ENCODE data around the gene NTSR1.

The NTSR1 gene
- 0 to 0.35 reads per million in 2 donors for total RNA-seq

DNA sequence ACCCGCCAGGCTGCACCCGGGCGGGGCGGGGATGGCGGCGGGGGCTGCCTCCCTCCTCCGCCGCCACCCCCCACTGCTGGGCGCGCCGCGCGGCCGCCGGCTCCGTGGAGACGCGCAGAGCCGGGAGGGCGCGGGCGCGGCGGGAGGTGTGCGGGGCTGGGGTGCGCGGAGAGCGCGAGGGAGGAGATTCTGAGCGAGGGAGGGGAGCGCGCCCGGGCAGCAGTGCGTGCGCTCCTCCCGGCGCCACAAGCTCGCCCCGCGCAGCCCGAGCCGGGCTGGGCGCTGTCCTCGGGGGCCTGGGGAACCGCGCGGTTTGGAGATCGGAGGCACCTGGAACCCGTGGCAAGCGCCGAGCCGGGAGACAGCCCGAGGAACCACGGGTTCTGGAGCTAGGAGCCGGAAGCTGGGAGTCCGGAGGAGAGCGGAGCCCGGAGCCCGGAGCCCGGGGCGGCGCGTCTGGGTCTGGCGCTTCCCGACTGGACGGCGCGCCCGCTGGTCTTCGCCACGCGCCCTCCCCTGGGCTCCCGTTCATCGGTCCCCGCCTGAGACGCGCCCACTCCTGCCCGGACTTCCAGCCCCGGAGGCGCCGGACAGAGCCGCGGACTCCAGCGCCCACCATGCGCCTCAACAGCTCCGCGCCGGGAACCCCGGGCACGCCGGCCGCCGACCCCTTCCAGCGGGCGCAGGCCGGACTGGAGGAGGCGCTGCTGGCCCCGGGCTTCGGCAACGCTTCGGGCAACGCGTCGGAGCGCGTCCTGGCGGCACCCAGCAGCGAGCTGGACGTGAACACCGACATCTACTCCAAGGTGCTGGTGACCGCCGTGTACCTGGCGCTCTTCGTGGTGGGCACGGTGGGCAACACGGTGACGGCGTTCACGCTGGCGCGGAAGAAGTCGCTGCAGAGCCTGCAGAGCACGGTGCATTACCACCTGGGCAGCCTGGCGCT lies at the start of gene NTSR1:
Gene NTSR1, plus strand, starts transcription at position 246 of the 946 bp plus-strand sequence. Its CDS starts 372 bp downstream, at position 618.
- DNase-seq: no peak

DNA sequence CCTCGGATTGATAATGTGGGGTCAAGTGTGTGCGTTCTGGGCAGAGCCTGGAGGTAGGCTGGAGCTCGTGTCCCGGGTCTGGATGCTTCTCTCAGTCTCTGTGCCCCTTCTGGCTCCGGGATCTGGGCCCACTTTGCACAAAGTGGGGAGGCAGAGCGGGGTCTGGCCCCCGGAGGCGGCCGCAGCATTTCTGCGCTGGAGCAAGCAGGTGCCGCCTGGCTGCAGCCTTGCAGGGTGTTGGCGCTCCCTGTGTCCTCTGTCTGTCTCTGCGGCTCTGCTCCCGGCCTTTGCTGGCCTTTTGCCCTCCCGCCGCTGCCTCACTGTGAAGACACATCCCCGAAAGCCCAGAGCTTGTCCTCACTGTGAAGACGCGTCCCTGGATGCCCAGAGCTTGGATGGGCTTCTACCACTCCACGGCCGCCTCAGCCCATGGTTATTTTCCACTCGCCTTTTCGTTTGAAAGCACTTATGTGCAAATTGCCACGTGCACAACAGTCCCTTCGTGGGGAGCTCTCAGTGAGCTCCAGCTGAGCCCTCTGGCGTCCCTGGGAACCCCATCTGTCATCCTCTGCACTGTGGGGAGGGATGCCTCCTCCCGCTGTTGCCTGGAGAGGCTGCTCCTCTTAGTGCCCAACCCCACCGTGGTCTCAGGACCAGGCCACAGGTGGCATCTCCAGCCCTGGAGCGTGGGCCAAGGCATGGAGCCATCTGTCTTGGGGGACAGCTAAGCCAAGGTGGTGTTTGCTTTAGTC lies 49.0 kb upstream of the NTSR1 start:
- no peak for DNase-seq

DNA sequence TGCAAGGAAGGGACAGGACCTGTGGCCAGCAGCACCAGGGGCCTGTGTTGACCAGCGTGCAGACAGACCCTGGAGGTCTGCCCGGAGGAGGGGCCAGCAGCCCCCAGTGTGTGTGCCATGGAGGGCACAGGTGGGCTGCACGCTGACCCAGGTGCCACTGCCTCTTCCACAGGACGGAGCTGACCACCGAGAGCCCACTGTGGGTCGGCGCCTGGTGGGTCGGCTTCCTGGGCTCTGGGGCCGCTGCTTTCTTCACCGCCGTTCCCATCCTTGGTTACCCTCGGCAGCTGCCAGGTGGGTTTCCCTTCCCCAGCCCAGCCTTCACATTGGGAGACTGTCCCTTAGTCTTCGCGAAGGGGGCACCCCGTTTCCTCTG lies 48.4 kb upstream of the NTSR1 start:
- DNase-seq: no peak

DNA sequence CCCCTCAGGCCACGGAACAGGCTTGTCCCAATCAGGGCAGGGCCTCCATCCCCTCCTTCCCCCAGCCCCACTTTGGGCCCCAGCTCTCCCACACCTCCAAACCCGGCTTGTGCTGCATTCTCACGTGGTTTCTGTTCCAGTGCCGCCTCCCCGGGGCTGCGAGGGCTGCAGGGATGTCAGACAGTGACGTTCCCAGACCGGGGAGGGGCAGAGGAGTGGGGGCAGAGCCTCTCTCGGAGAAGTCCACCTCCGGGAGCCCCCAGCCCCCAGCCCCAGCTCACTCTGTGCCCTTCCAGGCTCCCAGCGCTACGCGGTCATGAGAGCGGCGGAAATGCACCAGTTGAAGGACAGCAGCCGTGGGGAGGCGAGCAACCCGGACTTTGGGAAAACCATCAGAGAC lies 47.9 kb upstream of the NTSR1 start:
- DNase-seq: no peak

DNA sequence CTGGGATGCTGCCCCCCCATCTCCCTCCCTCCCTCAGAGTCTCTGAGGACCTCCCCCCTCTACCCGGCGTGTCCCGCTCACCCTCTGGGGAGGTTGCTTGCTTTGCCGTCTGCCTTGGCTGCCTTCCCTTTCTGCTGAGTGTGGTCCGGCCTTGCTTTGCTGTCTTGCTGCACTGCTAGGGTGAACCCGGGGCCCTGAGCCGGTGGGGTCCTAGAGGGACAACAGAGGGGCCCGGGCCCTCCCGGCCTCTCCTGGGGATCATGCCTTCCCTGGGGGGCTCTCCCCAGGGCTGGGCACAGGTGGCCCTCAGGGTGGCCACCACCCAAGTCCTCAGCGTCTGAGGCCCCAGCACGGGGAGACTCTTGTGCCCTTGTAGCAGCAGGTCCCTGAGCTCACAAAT lies 47.0 kb upstream of the NTSR1 start:
- DNase-seq: no peak

DNA sequence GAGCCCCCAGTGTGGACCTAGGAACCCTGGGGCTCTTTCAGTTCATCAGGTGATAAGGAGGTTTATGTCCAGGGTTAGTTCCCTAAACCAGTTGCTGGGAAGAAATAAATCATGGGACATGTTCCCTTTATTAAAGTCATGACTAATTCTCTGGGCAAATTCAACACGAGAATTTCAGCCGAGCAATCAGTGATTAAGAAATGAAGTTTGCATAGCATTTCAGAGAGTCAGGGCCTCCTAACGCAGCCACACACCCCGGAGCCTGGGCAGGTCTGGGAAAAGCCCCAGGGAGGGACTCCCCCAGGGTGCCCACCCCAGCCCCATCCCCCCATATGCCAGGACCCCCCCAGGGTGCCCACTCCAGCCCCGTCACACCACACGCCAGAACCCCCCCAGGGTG lies 46.2 kb upstream of the NTSR1 start:
- DNase-seq: no peak

DNA sequence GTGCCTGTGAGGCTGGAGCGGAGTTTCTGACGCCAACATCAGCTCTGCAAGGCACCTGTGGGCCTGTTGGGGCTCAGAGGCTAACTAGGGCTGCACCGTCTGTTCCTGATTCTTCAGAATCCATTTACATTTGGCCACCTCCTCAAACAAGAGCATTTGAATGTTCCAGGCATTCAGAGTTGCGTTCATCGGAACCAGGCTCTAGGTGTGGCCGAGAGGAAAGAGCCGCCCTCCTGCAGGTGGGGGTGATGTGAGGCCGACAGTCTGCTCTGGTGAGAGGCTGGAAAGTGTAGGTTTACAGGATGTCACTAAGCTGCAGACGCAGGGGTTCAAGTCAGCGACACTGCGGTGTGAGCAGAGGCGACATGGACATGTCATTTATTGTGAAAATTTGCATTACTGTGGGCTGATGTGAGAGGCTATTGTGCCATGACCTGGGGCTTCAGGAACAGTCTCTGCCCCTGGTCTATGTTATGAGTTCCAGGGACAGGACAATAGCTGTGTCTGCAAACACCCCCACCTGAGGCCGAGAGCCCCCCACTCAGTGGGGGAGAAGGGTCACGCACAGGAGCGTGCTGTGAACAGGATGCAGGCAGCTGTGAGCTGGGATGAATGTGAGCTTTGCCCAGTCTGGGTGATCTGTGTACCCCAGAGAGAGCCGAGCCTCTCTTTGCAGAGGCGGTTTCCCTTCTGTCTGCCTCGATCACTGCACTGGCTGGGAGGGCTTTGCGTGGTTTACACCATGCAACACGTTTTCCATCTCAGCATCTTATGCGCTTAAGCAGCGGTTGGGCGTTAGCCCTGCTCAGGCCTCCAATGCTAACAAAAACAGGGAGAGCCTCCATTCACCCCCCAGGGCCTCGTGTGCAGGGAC lies 45.3 kb upstream of the NTSR1 start:
- DNase-seq: no peak

DNA sequence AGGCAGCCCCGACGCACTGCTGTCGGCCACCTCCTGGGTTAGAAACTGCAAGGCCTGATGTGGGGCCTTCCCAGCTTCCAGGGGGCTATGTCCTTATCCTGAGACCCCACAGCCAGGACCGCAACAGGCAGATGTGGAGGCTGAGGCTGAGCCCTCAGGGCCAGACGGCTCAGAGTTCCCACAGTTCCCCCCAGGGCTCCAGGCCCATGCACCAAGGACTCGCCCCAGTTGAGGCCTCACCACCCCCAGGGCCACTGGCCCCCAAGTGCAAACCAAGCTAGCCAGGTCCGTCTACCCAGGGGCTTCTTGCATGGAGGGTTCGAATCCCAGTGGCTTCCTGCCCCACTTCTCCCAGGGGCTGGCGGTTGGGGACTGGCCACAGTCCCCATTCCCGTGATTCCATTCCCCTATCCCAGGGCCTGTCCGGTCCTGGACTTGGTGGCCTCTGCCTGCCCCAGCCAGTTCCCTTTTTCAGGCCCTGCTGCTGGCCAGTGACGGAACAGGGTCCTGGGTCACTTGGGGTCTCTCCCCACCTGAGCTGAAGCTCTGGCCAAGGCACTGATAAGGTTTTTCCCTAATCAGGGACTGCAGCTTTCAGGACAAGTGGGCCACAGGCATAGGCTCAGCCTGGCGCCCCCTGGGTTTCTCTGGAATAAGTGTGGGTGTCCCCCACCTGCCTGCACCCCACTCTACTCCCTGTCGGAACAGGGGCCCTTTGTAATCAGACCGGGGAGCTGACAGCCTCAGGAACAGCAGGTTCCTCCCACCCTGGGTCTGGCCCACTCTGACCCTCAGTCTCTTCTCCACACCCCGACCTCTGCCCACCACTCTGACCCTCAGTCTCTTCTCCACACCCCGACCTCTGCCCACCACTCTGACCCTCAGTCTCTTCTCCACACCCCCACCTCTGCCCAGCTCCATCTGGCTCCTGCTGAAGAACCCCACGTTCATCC lies 44.3 kb upstream of the NTSR1 start:
- no peak for DNase-seq

DNA sequence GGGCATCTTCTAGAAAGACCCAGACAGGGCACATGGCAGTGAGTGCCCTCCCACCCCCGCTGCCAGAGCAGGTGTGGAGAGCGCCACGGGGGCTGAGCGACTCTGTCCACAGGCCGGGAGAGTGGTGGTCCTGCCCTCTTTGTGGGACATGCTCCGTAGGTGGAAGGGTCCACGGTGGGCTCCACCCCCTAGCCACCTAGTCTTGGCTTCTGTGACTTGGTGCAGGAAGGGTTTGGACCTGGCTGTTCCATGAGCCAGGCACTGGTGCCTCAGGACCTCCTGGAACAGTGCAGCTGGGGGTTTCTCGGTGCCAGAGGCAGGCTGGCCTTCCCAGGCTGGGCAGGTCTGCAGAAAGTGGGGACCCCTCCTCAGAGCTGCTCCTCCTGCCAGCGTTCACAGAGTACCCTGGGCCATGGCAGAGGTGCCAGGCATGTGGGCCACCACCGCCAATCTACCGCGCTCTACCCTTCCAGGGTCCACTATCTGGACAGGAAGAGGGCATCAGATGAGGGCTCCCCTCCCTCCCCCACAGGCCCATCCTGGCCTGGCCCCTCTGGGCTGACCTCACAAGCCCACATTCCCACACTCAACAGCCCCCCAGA lies 43.4 kb upstream of the NTSR1 start:
- DNase-seq: no peak

DNA sequence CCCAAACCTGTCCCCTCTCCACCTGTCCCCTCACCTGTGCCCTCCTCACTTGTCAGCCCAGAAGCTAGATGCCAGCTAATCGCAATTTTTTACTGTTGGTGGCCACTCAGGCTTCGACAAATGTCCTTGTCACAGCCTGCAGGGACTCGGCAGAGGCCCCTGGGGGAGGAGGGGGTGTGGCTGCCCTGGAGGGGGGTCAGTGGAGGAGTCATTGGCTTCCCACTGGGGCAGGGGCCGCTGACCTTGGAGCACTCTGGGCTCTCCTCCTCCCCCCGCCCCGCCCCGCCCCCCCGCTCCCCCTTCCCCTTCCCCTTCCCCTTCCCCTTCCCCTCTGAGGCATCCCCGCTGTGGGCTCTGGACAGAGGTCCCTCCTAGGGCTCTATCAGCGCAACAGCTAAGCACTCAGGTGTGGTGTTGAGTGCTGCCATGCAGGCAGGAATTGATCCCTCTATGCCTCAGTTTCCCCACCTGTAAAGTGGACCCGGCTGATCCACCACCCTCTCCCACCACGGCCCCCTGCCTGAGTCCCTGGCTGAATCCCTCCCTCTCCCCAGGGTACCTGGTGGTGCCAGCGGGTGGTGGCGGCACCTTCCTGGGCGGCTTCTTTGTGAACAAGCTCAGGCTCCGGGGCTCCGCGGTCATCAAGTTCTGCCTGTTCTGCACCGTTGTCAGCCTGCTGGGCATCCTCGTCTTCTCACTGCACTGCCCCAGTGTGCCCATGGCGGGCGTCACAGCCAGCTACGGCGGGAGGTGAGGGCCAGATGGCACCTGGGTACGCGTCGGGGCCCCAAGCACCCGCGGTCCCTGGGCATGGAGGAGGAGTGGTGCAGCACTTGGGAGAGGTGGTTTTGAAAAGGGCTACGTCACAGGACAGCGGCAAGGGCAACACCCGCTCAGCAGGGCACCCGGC lies 42.6 kb upstream of the NTSR1 start:
- no peak for DNase-seq

DNA sequence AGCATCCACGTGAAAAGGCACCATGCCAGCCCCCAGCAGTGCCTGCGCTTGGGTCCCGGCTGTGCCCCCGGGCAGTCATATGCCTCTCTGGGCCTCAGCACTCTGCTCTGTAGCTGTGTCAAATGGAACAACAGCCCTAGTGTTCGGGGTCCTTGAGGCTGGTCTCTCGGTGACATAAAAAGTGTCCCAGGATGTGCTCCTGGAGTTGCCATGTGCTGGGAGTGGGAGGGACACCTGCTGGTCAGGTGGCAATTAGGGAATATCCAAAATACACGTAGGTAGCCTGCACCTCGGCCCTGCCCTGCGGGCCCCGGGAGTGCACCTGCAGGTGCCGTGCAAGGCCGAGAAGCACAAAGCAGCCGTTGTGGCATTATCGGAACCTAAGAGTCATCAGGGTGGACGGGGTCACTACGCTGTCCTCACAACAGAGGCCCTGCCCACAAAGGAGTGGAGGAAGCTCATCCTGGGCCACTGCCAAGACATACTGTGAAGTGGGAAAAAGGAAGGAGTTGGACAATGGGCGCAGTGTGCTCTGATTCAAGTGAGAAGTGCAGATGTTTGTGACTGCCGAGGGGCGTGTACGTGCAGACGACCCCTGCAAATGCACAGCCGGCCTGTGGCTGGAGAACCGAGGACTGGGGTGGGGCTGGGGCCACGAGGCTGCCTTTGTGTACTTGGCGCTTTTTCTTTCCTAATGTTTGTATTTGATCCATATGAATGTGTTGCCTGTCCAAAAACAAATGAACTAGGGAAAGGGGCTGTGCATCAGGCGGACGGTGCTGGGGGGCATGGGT lies 41.7 kb upstream of the NTSR1 start:
- no peak for DNase-seq

DNA sequence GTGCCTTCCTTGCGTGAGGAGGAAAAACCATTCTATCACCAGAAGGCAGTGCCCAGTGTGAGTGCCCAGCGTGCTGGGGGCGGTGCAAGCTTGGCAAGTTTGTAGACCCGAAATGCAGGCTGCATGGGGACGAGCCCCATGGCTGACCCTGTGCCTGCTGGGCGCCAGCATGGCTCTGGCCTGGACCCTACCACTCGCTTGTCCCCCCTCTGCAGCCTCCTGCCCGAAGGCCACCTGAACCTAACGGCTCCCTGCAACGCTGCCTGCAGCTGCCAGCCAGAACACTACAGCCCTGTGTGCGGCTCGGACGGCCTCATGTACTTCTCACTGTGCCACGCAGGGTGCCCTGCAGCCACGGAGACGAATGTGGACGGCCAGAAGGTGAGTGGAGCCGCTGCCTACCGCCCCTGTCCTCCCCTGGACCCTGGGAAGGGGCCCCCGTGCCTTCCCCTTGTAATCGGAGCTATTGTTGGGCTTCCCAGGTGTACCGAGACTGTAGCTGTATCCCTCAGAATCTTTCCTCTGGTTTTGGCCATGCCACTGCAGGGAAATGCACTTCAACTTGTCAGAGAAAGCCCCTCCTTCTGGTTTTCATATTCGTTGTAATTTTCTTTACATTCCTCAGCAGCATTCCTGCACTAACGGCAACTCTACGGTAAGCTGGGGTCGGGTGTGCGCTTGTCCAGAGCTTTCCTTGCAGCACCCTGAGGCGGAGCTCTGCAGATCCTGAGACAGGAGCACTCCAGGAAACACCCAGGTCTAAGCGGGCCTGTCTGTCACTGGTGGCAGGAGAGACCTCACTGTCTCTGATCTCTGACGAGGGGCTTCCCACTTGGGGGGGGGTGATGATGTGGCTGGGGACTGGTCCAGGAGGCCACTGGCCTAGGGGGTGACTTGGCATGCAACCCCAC lies 40.9 kb upstream of the NTSR1 start:
- no peak for DNase-seq

DNA sequence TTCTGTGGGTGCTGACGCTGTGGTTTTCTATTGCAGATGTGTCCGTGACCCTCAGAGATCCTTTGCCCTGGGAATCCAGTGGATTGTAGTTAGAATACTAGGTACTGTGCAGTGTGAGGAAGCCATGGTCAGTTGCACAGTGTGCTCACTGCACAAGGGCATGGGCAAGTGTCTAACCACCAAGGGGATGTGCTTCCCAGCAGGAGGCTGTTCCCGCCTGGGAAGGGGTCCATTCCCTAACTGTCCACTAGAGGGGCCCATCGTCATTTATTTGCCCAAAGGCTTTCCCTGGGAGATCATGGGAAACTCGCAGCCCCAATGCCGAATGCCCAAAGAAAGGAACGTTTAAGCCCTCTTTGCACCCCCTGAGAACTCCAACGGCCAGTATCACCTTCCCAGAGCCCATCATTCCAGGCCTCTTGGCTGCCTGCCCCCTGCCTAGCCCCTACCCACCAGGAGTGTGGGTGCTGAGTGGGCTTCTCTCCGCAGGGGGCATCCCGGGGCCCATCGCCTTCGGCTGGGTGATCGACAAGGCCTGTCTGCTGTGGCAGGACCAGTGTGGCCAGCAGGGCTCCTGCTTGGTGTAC lies 40.1 kb upstream of the NTSR1 start:
- peak; percentile 37 for DNase-seq

DNA sequence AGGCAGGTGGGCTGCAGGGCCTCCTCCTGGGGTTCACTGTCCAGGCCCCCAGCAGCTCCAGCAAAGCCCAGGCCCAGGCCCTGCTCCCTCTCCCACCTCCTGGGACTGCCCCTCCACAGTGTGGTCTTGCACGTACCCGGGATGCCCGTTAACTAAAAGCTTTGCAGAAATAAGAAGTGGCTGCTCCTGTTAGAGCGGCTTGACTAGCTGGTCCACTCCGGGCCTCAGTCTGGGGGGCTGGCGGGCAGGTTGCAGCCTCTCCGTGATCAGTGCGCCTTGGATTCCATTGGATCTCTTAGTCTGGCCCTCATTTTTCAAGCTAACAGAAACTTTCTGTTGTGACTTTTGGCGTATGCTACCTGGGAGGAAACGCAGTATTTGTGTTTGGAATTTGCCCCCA lies 39.4 kb upstream of the NTSR1 start:
- no peak for DNase-seq

DNA sequence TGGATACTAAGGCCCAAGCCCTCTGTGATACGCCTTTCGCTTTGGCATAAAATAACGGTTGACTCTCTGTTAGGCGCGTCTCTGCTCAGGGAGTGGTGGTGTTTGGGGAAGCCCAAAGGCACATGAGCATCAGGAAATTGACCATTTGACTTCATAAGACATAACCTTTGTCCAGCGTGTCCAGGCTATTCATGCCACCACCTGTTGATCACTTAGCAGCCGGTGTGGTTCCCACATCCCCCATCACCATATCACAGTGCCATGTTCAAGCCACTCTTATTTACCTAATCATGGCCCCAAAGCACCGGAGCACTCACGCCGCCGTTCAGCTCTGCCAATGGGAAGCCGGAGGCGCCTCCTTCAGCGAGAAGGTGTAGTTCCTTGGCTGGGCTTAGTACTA lies 38.5 kb upstream of the NTSR1 start:
- no peak for DNase-seq

DNA sequence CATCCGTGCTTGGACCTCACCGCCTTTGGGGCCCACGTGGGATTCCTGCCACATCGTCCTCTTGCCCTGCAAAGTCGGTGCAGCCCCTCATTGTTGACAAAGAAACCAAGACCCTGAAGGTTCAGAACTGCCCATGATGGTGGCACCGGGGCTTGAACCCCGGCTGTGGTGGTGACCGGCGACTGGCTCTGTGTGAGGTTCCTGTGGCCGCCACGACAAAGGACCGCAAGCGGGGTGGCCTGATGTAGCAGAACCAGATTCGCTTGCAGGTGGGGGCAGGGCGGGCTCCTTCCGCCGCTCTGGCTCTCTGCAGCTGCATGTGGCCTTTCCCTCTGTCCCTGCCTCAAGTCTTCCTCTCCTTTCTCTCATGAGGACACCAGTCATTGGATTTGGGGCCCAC lies 37.6 kb upstream of the NTSR1 start:
- no peak for DNase-seq

DNA sequence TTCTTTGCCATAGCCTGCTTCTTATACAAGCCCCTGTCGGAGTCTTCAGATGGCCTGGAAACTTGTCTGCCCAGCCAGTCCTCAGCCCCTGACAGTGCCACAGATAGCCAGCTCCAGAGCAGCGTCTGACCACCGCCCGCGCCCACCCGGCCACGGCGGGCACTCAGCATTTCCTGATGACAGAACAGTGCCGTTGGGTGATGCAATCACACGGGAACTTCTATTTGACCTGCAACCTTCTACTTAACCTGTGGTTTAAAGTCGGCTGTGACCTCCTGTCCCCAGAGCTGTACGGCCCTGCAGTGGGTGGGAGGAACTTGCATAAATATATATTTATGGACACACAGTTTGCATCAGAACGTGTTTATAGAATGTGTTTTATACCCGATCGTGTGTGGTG lies 36.9 kb upstream of the NTSR1 start:
- no peak for DNase-seq

DNA sequence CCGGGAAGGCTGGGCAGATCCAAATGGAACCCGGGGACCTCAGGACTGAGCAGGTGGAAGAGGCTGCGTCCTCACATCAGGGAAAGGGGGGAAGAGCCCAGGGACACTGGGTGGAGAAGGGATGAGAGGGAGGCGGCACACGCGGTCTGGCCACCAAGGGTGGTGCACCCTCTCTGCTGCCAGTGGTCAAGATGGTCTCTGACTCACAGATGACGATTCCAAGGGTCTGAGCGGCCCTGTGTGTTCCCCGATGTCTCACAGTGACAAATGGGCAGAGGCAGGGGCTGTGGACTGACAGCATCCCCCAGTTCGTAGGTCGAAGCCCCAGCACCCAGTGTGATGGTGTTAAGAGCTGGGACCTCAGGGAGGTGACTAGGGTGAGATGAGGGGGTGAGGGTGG lies 34.3 kb upstream of the NTSR1 start:
- DNase-seq: no peak
